GM12865 (cell line): ENCODE results near the gene MCF2L2.

Experiments used
- DNase-seq: peaks from one replicate; pipeline ENCODE4 v3.0.0; 2010; ENCODE audit warnings: low read depth
- H3K4me3 ChIP-seq: 2 replicates; pipeline ENCODE4 v1.5.1; 2011; ENCODE audit warnings: mild to moderate bottlenecking, low read depth, low read length, control low read depth
- CTCF ChIP-seq: IDR thresholded peaks from 2 replicates; pipeline ENCODE4 v1.5.1; 2011; ENCODE audit warnings: low read length, control low read depth, low read depth, inconsistent platforms; ENCODE audit not compliant: insufficient read depth; ENCODE audit errors: missing control alignments

The MCF2L2 gene

GRCh38 chr3:183278479-183279088 is 149.8 kb downstream of the MCF2L2 start:
- H3K4me3 ChIP-seq, result no peak overlapping the region
- no peak for DNase-seq

GRCh38 chr3:183277260-183277659 is 151.2 kb downstream of the MCF2L2 start:
- TF ChIP-seq CTCF, result no peak

More at GRCh38 chr3:183278479-183279088, 149.8 kb downstream of the MCF2L2 start:
- no peak for TF ChIP-seq CTCF

GRCh38 chr3:183275937-183276336 is 152.5 kb downstream of the MCF2L2 start:
- TF ChIP-seq CTCF, result no peak

More at GRCh38 chr3:183277260-183277659, 151.2 kb downstream of the MCF2L2 start:
- no peak for DNase-seq
- H3K4me3 ChIP-seq, result no peak overlapping the region

GRCh38 chr3:183275418-183275817 is 153.0 kb downstream of the MCF2L2 start:
- no peak overlapping the region for H3K4me3 ChIP-seq
- DNase-seq, result no peak
- TF ChIP-seq CTCF, result no peak

More at GRCh38 chr3:183275937-183276336, 152.5 kb downstream of the MCF2L2 start:
- no peak overlapping the region for H3K4me3 ChIP-seq
- no peak for DNase-seq

GRCh38 chr3:183274609-183275008 is 153.8 kb downstream of the MCF2L2 start:
- no peak overlapping the region for H3K4me3 ChIP-seq
- TF ChIP-seq CTCF, result no peak
- no peak for DNase-seq

- no peak for DNase-seq
- no peak for TF ChIP-seq CTCF
- no peak overlapping the region for H3K4me3 ChIP-seq
Measured at GRCh38 chr3:183272791-183273190, 155.6 kb downstream of the MCF2L2 start.

- no peak overlapping the region for H3K4me3 ChIP-seq
- TF ChIP-seq CTCF, result no peak
- no peak for DNase-seq
Measured at GRCh38 chr3:183272142-183272541, 156.3 kb downstream of the MCF2L2 start.
